Measurements from ENCODE around the gene RCCD1.
A peak's percentile ranks its signal among the peaks of the same experiment; 100 is the strongest.
"Not testable (repeated sequence)": the region's sequence is repeated elsewhere in the genome, so short reads cannot be mapped to it uniquely, and the experiment has no call there.

RCCD1 gene, protein sequence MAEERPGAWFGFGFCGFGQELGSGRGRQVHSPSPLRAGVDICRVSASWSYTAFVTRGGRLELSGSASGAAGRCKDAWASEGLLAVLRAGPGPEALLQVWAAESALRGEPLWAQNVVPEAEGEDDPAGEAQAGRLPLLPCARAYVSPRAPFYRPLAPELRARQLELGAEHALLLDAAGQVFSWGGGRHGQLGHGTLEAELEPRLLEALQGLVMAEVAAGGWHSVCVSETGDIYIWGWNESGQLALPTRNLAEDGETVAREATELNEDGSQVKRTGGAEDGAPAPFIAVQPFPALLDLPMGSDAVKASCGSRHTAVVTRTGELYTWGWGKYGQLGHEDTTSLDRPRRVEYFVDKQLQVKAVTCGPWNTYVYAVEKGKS

DNA sequence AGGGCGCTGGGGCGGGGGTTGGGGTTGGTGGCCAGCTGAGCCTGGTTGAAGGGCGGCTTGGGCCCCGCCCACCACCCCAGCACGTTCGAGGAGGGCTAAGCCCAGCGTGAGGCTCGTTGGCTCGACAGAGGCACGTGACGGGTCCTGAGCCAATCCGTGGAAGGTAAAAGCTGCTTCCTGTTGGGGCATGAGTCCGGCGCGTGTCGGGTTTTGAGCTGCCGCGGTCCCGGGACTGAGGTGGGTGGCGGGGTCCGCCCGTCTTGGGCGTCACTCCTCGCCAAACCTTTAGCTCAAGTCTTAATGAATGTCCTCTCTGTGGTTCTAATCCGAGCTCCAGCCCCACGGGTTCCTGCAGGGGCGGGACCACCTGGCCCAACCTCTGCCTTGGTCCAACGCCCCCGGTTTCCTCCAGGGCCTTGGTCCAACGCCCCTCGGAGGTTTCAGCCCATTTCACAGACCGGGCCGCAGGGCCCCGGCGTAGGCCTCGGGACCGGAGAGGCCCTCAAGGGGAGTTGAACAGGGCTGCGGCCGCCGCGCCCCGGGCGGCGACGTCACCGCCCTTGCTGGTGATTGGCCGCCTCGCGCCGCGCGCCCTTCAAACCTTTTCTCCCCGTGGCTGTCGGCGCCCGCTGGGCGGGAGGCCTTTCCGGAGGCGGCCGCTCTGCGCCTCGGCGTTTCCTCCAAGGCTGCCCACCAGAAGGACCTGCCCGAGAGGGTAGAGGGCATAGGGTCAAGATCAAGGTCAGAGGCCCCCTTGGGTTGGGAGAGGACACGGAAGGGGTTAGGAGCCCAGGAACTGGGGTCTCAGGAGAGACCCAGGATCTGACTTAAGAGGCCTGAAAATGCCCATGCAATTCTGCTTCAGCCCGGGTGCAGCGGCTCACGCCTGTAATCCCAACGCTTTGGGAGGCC is at the start of gene RCCD1:
Gene RCCD1 (plus strand): TSS at position 173 of the 912 bp plus-strand sequence. CDS start 1,851 bp downstream, outside the sequence.
- peak; percentile 90 for DNase-seq

DNA sequence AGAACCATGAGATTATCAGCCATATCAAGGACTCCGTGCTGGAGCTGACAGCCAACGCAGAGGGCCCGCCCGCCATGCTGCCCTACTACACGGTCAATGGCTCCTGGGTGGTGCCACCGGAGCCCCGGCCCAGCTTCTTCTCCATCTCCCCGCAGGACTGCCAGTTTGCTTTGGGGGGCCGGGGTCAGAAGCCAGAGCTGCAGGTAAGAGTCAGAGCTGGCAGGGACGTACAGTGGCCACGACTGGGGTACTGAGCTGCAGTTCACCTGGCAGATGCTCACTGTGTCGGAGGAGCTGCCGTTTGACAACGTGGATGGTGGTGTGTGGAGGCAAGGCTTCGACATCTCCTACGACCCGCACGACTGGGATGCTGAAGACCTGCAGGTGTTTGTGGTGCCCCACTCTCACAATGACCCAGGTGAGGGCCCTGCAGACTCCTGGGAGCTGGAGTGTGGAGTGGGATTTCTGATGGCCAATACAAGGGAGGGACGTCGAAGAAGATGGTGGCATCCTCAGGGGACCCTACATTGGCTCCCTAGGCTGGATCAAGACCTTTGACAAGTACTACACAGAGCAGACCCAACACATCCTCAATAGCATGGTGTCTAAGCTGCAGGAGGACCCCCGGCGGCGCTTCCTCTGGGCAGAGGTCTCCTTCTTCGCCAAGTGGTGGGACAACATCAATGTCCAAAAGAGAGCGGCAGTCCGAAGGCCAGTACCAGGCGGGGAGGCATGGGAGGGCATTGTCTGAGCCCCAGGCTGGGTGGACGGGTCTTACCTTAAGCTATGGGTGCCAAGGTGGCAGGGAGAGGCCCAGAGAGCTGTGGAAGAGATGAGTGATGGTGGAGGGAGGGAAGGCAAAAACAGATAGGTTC is 49.1 kb upstream of the RCCD1 start:
- no peak for DNase-seq

DNA sequence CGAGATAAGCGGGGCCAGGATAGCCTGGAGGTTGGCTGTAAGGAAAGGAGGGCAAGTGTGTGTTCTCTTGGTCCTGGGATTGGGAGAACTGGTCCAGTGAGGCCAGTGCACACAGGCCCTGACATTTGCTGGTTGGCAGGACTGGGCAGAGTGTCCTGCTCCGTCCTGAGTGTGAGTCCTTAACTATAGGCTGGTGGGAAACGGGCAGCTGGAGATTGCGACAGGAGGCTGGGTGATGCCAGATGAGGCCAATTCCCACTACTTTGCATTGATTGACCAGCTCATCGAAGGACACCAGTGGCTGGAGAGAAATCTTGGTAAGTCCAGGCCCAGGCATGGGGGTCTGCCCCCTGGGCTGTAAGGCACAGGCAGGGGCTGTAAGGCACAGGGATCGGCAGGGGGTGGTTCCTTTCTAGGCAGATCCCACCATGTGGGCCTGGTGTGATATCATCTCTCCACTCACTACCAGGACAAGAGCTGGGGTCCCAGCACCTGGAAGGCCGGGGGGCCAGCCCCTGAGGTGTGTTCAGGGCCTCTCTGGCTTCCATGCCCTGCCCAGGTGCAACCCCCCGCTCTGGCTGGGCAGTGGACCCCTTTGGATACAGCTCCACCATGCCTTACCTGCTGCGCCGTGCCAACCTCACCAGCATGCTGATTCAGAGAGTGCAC is 48.4 kb upstream of the RCCD1 start:
- no peak for DNase-seq

DNA sequence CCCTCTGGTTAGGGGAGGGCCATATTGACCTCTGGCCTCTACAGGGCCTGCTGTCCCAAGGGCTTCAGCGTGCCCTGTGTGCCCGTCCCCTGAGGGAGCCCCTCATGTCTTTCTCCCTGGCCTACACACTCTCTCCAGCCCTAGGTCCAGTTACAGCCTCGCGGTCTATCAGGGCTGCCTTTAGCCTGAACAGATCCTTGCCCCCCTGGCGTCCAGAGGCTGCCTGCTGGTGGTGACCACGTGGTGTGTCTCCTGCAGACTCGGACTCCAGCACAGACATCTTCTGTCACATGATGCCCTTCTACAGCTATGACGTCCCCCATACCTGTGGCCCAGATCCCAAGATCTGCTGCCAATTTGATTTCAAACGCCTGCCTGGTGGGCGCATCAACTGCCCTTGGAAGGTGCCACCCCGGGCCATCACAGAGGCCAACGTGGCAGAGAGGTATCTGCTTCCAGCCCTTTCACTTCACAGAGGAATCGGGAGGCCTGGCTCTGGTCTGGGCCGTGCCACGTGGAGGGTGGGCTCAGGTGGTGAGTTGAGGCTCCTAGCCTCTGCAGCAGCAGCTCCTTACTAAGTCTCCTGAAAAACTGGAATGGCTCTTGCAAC is 47.5 kb upstream of the RCCD1 start:
- no peak for DNase-seq

DNA sequence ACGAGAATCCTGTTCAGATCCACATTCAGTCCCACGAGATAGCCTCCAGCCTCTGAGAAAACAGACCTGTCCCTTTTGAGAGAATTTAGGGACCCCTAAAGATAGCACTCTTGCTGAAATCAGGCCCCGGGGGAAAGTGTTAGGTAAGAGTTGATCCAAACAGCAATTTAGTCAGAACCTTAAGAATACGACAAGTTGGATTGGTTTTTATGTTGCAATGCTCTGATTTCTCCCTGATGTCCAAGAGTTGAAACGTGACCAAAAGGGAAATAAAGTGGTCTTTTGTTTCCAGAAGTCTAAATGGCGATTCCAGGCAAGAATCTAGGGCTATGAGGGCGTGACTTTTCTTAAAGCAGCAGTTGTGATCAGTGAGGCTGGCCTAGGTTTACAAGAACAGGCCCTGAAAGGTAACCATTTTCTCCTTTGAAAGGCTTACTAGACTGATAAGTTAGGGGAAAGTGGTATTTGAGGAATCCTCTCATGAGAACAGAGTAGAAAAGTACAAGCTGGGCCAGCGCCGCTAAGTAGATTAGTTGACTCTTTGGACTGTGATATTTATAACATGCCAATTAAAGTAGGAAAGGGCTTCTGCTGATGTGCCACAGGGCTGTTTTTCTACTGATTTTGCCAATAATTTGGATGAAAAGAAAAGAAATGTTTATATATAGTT is 46.7 kb upstream of the RCCD1 start:
- no peak for DNase-seq

DNA sequence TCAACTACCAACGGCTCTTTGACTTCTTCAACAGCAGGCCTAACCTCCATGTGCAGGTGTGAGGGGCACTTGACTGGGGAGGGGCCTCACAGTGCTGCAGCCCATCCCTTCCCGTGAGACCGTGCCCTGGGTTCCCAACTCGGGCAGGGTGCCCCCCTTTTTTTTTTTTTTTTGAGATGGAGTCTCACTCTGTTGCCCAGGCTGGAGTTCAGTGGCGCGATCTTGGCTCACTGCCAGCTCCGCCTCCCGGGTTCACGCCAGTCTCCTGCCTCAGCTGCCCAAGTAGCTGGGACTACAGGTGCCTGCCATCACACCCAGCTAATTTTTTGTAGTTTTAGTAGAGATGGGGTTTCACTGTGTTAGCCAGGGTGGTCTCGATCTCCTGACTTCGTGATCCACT is 45.2 kb upstream of the RCCD1 start:
- not testable (repeated sequence) for DNase-seq

DNA sequence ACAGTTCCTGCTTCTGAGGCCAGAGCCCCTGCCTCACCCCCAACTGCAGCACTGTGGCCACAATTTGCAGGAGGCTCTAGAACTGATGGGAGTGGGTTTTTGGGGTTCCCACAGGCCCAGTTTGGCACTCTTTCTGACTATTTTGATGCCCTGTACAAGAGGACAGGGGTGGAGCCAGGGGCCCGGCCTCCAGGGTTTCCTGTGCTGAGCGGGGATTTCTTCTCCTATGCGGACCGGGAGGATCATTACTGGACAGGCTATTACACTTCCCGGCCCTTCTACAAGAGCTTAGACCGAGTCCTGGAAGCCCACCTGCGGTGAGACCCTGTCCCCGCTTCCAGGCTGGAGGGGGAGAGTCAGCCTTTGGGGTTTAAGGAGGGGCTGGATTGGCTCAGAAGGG is 44.7 kb upstream of the RCCD1 start:
- no peak for DNase-seq

DNA sequence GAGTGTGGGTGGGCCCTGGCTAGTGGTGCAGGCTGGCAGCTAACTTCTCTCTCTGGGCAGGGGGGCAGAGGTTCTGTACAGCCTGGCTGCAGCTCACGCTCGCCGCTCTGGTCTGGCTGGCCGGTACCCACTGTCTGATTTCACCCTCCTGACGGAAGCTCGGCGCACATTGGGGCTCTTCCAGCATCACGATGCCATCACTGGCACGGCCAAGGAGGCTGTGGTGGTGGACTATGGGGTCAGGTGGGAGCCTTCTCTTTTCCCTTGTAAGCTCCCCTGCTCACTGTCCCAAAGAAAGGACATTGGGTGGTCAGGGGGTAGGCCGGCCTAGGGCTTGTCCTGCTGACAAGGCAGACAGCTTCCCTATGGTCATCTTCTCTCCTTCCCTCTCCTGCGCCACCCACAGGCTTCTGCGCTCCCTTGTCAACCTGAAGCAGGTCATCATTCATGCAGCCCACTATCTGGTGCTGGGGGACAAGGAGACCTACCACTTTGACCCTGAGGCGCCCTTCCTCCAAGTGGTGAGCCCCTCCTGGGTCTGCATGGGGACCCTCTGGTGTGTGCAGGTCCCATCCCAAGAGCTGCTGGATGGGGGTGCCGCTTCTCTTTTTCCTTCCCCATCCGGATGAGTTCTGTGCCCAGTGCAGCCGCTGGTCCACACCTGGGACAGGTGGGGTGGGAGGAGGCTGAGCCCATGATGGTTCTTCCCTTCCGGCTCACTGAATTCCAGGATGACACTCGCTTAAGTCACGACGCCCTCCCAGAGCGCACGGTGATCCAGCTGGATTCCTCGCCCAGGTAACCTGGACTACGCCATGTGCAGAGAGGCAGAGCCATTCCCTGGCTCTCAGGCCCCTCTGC is 44.0 kb upstream of the RCCD1 start:
- DNase-seq, result no peak

DNA sequence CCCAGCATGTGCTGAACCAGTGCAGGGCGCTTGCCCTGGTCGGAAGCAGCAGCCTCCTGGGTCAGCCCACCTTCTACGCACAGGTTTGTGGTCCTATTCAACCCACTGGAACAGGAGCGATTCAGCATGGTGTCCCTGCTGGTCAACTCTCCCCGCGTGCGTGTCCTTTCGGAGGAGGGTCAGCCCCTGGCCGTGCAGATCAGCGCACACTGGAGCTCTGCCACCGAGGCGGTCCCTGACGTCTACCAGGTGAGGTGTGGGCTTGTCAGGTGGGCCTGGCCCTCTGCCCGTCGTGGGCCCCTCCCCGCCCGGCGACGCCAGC is 43.4 kb upstream of the RCCD1 start:
- DNase-seq, result no peak

DNA sequence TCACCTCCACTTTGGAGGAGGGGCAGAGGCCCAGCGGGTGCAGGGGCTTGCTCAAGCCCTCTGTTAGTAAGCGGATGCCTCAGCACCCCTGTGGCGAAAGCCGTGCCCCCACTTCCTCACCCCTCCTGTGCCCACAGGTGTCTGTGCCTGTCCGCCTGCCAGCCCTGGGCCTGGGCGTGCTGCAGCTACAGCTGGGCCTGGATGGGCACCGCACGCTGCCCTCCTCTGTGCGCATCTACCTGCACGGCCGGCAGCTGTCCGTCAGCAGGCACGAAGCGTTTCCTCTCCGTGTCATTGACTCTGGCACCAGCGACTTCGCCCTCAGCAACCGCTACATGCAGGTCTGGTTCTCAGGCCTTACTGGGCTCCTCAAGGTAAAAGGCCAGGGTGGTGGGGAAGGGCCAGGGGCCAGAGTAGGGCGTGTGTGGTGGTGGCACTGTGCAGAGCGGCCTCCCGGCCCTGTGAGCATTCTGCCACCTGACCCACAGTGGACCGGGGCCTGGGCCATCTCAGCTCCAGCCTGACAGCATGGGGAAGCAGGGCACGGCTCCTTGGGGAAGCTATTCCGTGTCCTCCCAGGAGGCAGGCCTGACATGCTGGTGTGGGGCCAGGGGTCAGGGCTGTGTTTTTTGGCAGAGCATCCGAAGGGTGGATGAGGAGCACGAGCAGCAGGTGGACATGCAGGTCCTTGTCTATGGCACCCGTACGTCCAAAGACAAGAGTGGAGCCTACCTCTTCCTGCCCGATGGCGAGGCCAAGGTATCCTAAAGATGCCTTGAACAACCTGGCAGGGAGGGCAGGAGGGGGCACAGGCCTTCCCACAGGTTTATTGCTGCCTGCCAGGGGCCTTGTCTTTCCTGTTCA is 42.5 kb upstream of the RCCD1 start:
- DNase-seq, result no peak

DNA sequence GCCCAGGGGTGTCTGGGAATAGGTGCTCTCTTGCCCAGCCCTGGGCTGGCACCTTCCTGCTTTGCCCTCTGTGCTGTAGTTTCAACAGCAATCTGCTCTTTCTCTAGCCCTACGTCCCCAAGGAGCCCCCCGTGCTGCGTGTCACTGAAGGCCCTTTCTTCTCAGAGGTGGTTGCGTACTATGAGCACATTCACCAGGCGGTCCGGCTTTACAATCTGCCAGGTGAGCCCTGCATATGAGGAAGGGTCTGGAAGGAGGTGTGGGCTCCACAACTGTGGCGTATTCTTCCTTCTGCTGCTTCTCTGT is 42.0 kb upstream of the RCCD1 start:
- DNase-seq, result no peak

DNA sequence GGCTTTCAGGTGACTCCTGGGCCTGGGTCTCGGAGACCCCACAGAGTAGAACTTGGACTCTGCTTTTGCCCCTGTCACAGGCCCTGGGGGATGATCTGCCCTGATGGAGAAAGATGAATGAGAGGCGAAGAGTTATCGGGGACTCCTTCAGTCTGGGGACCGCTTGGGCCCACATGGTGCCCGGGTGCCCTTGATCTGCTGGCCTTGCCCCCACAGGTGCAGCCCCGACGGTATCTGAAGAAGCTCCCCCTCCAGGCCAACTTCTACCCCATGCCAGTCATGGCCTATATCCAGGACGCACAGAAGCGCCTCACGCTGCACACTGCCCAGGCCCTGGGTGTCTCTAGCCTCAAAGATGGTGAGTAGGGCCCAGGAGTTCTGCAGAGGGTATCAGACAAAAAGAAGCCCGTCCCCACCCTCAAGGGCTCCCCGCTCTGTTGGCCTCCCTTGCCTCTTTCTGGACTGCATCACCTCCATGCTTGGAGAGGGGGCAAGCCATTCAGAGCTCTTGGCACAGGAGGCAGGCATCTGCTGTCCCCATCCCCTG is 41.2 kb upstream of the RCCD1 start:
- no peak for DNase-seq

DNA sequence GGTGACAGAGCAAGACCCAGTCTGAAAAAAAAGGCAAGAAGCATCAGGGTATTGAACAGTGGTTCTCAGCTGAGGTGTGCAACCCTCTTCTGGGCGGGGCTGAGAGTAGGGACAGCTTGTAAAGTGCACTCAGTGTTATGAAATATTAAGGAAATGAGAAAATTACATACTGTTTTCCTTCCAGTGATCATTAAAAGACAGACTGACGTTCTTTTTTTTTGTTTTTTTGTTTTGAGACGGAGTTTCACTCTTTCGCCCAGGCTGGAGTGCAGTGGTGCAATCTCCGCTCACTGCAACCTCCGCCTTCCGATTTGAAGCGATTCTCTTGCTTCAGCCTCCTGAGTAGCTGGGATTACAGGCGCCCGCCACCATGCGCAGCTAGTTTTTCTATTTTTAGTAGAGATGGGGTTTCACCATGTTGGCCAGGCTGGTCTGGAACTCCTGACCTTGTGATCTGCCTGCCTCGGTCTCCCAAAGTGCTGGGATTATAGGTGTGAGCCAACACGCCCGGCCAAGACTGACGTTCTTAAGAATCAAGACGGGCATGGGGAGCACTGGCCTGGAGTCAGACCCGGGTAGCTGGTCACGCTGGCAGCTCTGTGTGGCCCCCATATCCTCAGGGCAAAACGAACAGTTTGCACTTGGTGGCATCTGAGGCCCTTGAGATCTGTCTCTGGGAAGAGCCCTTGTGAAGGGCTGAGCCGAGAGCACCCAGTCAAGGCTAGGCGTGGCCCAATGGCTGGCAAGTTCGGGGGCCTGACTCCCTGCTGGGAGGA is 40.2 kb upstream of the RCCD1 start:
- no peak for DNase-seq

DNA sequence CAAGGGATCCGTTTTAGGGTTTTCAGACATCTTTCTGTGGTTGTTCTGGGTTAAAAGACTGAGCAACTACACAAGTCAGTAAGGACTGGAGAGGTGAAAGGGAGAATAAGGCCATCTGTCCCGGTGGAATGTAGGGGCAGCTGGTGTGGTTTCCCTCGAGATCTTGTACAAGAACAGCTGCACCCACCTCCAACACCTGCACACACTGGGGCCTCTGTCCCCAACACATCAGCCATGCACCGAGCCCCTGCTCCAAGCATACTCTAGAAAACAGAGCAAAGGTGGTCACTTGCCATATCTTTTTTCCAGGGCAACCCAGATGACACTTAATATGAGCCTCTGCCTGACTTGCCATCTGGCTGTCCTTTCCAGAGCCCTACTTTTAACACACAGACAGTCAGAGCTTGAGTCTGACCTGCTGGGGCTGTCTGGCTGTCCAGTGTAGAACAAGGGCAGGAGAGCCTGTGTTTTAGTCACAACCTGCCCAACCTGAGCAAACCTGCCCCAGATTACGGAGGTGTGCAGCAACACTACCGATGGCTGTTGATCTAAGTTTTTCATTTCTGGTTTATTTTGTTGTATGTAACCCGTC is 39.4 kb upstream of the RCCD1 start:
- DNase-seq, result no peak

DNA sequence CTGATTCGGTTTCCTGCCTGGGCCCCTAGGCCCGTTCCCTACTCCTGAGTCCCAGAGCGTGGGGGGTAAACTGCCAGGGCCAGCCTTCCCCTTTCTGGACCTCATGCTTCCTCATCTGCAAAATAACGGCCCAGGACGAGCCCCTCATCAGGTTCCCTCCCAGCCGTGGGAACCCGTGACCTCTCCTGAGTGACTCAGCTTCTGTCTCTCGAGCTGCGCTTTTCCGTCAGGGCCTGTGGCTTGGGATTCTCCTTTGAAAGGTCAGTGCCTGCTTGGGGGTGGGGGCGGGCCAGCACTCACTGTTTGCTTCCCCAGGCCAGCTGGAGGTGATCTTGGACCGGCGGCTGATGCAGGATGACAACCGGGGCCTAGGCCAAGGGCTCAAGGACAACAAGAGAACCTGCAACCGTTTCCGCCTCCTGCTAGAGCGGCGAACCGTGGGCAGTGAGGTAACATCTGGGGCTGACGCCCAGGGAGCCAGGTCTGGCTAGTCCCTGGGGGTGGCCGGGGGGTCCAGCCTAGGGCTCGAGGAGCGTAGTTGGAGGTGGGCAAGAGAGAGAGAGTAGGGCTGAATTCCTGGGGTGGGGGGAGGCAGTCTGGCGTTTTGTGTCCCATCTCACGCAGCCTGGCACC is 38.8 kb upstream of the RCCD1 start:
- DNase-seq, result no peak

DNA sequence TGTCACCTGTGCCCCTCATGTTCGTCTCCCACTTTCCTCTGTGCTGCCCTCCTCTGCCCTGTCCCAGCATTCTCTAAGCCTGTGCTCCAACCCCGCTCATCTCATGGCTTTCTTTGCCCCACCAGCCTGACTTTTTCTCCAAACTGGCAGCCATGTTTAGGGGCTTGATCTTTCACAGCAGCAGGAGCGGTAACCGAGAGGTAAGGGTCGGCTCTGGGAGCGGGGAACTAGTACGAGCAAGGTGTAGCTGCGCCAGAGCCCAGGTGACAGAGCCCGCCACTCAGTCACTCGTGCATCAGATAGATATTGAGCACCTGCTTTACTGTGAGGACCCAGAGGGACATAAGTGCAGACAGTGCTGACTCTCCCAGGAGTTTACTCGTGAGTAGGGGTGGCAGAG is 38.2 kb upstream of the RCCD1 start:
- DNase-seq, result no peak

DNA sequence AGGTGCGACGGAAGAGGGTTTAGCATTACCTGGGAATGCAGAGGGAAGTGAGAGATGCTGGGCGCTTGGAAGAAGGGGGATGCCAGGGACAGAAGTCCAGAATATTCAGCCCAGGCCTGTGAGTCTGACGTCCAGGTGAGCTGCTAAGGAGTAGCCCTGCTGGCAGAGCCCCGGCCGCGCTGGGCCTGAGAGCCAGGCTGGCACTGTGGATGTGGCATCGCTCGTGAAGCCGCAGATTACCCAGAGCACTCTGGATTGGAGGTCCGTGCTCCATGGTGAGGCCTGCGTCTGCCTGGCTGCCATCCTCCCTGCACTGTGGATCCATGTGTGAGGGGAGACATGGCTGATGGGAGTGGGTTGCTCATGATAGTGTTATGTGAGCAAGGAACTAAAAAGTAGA is 37.1 kb upstream of the RCCD1 start:
- no peak for DNase-seq
